ENCODE results near the gene KANK4.
"Not testable (repeated sequence)": the region's sequence is repeated elsewhere in the genome, so short reads cannot be mapped to it uniquely, and the experiment has no call there.

The KANK4 gene

DNA sequence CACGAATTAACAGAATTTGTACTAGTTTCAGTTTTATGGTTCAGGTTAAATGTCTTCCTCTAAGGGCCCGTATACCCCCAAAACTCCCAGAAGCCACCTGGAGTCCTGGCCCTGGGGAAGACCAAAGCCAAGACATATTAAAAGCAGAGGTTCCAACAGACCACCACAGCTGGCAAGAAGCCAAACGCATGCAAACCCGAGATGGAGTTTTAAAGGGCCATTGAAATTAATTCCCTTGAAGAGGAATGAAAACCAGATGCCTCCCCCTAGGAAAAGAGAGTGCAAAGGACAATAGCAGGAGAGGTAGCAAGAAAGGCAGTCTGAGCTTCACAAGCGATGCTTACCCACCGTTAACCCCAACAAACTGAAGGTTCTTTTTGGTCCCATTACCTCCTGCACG lies 48.1 kb downstream of the KANK4 start:
- peak; percentile 92 to 97 for DNase-seq

DNA sequence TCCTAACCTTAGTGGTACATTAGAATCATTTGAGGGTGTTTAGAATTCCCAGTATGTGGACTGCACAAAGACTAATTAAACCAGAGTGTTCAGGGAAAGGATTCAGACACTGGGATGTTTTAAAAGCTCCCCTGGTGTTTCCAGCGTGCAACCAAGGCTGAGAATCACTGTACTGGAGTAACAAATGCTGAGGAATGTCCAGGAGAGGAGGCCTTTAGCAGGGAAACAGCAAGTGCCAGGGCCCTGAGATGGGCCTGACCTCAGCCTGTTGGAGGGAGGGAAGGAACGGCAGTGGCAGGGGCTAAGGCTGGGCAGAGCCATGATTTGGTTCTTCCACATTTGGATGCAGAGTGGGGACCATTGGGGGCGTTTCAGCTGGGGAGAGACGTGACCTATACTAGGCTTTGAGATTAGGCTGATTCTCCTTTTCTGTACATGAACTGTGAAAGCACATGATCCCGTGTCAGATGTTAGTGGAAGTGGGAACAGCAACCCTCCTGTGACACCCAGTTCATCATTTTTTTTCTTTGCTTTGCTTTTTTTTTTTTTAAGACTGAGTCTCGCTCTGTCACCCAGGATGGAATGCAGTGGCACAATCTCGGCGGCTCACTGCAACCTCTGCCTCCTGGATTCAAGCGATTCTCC lies 49.3 kb downstream of the KANK4 start:
- no peak for DNase-seq

DNA sequence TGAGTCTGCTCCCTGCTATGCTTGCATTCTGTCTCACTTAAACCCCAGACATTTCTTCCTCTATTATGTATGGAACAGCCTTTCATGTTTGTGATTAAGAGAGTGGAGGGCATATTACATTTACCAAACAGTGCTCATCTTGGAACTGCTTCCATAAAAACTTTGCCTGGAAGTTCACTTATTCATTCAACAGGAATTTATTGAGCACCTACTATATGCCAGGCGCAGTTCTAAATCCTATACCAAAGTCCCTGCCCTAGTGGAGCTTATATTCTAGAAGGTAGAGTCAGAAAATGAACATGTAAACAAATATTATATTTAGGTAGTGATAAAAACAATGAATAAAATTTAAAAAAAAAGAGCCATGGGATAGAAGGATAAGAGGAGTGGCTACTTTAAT lies 49.8 kb downstream of the KANK4 start:
- DNase-seq, result no peak

DNA sequence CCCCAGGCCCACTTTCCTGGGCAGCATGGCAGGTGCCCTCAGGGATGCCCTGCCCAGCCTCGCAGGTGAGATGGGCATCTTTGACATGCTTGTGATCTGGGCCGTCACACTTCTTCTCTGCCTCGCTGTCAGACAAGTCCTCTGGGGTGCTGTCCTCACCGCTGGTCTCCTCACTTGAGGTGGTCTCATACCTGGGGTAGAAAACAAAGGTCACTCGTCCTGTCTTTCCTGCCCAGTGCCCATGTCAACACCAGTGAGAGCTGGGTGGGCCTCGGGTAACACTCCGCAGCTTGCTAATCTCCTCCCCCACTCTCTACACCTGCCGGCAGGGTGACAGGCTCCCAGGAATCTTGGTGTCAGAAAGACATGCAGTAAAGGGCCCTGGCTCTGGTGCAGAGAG lies 50.9 kb downstream of the KANK4 start:
- DNase-seq, result no peak

DNA sequence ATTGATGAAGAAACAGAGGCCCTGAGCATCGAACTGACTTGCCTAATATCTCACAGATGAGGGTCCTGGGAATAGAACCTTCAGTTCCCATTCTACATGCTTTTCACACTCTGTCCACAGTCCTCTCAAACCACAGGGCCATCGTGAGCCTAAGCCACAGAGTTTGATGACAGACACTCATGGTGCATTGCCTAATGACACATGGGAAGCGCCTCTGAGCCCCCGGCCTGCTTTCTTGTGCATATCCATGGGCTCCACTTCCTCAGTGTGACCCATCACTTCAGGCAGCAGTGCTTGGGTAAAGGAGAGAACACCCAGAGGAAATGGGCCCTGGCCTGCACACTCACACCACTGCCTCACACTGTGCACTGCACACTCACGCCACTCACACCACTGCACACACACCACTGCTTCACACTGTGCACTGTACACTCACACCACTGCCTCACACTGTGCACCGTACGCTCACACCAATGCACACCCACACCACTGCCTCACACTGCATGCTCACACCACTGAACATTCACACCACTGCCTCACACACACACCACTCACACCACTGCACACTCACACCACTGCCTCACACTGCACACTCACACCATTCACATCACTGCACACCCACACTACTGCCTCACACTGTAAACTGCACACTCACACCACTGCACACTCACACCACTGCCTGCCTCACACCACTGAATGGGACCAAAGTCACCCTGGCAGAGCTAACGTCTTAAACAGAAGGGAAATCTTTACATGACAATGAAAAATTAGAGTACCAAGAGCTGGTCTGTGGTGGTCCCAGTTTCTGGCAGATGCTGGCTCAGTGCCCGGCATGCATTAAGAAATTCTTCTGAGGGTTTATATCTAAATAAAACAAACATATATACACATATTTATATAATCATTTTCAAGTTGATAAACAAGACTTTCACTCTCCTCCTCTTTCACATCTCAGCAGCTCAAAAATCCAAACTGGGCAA lies 53.0 kb downstream of the KANK4 start:
- no peak for DNase-seq

DNA sequence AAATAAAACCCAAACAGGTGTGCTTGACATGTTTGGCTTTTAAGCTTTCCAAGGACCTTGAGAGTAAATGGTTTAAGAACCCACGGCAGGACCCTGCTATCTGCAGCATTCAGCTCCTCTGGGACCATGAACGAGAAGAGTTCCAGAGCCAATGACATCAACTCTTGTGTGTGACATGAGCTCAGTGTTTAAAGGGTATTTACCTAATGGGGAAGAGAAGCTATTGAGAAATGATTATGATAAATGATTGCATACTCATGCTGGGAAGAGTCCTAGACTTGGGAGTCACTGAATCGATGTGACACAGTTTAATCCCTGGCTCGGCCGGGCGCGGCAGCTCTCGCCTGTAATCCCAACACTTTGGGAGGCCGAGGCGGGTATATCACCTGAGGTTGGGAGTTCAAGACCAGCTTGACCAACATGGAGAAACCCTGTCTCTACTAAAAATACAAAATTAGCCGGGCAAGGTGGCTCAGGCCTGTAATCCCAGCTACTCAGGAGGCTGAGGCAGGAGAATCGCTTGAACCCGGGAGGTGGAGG lies 55.4 kb downstream of the KANK4 start:
- no peak for DNase-seq

DNA sequence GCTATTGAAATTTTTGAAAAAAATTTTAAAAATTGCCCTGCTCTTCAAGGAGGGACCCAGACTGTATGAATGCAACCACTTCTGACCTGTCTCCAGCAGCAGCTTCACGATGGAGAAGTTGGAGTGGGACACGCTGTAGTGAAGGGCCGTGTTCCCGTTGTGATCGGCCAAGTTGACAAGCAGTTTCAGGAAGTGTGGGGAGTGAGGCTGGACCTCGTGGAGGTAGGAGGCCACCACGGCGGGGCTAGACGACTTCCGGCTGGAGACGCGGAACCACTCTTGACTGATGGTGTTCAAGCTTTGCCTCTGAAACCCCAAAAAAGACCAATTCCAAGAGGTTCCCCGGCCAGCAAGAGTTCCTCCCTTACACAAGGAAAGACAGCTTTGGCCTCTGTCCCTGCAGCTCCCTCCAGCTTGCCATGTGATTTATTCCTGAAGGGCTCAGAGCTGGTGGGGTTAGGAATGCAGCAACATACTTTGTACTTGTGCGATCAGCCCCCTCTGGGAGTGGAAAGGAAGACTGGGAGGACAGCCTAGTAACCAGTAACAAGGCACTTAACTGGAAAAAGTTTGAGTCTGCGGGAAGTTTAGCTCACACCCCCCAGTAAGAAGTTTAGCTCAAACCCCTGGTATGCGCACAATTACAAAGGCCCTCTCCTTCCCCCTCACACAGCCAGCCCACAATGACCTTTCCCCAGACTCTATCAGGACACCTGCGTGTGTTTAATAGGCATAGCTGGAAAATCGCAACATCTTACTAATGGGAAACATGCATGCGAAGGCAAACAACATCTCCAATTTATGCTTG lies 56.0 kb downstream of the KANK4 start:
- no peak for DNase-seq

DNA sequence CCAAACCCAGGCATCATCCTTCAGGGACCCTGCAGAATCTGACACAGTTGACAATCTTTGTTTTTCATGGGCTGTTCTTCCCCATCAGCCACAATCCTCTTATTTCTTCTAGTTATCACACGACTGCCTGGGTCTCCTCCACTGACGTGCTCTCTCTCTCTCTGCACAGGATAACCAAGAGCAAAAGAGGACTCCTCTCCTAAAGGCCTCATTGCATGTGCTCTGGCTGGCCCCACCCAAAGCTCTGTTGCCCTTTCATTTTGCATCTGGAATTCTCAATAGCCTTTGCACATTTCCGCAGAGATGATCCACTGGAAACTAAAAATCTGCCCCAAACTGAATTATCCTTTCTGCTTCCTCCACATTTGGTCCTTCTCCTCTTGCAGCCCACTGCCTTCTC lies 58.5 kb downstream of the KANK4 start:
- no peak for DNase-seq

DNA sequence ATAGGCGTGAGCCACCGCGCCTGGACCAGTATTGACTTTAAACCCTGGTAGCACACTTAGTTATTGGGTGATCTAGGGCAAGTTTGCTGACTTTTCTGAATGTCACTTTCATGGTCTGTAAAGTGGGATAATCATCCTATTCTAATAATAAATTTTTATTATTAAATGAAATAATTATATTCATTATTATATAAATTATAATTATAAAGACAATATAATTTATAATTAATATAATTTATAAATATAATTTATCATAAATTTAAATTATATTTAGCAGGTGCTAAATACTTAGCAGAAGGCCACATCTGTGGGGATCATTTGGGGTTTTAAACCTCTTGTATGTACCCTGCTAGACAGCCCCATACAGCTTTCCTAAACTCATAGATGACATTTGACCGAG lies 59.7 kb downstream of the KANK4 start:
- no peak for DNase-seq

DNA sequence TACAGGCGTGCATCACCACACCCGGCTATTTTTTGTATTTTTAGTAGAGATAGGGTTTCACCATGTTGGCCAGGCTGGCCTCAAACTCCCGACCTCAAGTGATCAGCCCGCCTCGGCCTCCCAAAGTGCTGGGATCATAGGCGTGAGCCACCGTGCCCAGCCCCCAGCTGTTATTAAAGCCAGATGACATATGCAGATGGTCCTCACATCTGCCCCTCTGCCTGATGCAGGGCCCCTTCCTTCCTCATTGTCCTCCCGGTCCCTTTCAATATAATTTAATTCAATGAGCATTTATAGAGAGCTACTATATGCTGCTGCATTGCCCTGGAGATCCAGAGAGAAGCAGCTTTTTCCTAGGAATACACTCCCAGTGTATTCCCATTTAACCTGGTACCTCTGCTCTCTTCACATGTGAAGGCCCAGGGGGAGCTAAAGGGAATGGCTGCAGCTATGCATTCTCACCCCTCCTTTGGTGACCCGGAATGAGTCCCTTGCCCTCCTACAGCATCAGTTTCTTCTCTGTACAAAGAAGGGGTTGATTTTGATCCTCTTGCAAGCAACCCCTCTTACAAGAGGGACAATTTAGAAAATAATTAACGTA lies 69.0 kb downstream of the KANK4 start:
- DNase-seq, result peak; percentile 43 to 83

DNA sequence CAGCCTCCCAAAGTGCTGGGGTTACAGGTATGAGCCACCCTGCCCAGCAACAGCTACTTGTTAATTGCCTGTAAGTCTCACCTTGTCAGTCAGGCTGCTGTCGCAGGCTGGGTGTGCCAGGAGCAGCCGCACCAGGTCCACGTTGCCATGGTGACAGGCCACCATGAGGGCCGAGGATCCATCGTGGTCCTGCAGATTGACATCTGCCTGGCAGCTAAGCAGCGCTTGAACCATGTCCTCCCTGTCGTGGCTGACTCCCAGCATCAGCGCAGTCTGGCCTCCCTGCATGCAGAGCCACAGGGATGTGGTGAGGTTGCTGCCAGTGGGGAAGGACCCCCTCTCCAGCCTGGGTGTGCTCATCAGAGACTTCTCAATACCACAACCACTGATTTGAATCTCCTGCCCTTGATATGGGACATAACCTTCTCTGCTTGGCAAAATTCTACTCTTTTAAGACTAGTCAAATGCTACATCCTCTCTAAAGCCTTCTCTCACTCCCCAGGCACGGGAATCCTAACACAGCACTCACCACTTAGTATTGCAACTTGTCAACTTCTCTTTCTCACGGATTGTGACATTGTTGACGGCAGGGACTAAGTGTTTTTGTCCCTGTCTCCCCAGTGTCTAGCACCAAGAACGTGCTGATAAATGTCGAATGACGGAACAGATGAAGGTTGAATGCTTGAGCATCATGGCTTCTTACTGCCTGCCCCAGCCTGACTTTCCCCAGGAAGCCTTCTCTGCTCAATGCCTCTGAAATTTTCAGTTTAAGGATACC lies 71.7 kb downstream of the KANK4 start:
- DNase-seq, result peak; percentile 52 to 67

DNA sequence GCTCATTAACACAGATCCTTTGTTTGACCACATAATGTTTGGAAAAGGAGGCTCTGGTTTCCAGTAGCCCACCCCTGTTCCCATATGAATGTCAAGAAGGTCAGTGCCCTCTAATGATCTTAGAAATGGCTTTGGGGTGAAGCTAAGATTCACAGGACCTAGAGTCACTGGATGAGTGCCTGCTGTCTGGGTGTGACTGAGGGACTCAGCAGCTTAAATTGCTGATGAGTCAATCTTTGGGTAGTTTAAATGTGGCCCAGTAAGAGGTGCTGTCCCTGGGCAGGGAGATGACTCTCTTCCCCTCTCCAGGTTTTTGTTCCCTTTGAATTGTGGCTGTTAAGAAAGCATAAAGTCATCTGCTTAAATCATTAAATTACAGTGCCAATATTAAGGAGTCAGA lies 74.0 kb downstream of the KANK4 start:
- DNase-seq, result no peak

DNA sequence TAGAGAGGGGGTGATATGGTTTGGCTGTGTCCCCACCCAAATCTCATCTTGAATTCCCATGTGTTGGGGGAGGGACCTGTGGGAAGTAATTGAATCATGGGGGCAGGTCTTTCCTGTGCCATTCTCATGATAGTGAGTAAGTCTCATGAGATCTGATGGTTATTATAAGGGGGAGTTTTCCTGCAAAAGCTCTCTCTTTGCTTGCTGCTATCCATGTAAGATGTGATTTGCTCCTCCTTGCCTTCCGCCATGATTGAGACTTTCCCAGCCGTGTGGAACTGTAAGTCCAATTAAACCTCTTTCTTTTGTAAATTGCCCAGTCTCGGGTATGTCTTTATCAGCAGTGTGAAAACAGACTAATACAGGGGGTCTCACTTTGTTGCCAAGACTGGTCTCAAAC lies 74.9 kb downstream of the KANK4 start:
- not testable (repeated sequence) for DNase-seq

DNA sequence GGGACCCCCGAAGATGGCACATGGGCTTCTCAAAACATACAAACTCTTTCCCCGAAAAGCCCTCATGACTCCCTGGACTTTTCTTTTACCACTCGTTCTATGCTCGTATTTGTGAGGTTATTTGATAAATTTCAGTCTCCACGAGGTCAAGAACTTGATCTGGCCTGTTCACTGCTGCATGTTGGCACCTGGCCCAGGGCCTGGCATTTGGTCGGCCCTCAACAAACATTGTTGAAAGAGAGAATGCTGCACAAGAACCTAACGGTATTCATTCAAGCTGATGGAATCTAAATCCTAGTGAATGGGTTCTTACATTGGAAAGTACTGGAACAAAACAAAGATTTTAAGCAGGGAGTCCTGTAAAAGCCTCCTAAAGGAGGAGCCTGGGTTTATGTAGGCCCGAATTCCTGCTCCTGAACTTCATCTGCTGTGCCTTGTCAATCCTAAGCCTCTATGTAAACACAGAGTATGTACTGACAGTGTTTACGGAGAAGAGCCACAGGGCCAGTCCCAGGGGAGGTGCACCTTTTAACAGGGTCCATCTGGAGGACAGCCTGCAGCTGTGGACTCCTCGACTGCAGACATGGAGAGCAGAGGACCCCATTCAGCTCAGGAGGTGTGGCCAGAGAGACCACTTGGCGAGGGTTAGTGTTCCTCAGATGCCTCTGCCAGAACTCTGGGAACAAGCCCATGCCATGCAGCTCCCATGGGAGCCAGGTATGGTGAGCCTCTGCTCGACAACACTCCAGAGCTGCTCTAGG lies 77.7 kb downstream of the KANK4 start:
- peak; percentile 75 to 84 for DNase-seq

DNA sequence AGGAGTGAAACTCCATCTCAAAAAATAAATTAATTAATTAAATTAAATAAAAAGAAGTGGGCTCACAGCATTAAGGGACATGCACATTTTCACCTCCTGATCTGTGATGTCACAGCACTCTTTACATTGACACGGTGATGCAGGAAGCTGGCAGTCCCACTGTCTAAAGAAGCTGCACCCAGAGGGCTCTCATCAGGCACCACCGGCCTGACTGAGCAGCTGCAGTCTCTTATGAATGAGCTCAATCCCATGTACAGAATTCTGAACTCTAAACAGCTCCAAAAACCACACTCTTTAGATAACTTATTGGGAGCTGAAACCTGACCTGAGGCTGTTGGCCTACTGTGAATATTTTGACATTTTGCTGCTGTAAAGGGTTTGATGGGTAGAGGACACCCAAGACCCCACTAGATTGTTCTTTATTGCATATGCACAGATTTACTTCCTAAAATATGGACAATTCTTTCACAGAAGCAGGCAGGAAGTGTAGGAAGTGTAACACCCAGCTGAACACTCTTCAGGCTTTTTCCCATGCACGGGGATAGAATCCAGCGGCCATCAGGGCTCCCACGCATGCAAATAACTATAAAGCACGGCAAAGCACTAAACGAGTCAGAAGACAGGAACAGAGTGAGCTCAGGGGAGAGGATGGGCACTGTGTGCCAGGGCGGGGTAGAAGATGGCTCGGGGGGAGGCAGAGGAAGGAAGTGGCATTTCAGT lies 78.4 kb downstream of the KANK4 start:
- DNase-seq, result peak in 1 of 2 experiments; percentile 18

DNA sequence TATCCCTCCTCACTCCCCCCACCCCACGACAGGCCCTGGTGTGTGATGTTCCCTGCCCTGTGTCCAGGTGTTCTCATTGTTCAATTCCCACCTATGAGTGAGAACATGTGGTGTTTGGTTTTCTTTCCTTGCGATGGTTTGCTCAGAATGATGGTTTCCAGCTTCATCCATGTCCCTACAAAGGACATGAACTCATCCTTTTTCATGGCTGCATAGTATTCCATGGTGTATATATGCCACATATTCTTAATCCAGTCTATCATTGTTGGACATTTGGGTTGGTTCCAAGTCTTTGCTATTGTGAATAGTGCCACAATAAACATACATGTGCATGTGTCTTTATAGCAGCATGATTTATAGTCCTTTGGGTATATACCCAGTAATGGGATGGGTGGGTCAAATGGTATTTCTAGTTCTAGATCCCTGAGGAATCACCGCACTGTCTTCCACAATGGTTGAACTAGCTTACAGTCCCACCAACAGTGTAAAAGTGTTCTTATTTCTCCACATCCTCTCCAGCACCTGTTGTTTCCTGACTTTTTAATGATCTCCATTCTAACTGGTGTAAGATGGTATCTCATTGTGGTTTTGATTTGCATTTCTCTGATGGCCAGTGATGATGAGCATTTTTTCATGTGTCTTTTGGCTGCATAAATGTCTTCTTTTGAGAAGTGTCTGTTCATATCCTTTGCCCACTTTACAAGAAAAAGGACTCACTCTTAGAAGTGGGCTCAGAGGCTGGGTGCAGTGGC lies 79.4 kb downstream of the KANK4 start:
- not testable (repeated sequence) for DNase-seq

DNA sequence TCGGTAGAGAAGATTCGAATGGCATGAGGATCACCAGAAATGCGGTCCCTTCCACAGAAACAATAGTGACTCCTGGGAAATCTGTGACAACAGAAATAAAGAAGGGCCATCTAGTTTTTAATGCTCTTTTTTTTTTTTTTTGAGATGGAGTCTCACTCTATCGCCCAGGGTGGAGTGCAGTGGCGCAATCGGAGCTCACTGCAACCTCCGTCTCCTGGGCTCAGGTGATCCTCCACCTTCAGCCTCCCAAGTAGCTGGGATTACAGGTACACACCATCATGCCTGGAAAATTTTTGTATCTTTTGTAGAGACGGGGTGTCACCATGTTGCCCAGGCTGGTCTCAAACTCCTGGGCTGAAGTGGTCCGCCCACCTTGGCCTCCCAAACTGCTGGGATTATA lies 80.7 kb downstream of the KANK4 start:
- no peak for DNase-seq

DNA sequence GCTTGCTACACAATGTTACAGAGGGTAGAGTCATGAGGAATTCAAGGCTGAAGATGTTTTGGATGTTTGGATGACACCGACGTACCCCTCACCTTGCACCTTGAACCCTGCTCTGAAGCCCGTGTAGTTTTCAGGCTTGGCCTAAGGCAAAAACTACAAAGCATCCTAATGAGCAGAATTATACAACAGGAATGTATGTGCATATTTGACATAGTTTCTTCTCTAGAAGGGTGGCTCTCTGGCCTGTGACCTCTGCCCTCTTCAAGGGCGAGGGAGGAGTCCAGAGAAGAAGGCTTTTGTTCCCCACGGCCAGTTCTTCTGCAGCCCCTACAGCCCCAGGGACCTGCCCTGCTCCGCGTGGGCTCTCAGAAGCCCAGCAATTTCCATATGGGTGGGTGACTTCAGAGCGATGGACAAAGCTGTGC lies 81.3 kb downstream of the KANK4 start:
- DNase-seq, result no peak

DNA sequence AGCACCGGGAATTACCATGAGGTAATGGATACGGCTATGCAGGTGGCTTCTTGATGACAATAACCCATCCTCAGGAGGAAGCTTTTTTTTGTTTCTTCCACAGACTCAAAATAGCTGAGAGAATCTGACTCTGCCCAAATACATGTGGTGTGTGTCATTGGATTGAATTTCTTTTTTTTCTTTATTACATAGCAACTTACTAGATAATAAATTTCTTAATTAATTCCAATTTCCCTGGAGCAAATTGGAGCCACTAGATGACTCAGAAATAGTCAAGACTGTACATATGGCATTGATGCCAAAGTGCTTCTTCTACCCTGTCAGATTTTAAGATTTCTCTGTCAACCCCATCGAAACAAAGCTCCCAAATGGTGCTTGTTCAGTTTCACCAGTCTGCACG lies 81.9 kb downstream of the KANK4 start:
- no peak for DNase-seq

DNA sequence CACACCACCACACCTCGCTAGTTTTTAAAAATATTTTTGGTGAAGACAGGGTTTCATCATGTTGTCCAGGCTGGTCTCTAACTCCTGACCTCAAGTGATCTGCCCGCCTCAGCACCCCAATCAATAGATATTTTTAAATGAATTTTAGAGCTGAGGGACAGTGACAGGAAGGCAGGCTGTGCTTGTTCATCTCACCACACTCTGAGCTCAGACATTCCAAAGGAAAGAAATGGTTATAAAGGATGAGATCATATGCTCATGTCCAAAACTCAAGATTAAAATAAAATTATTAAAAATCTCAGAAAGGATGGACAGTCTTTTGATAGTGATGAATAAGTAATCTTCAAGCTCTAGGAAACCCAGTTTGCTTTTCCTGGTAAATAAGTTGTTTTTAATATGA lies 83.7 kb downstream of the KANK4 start:
- no peak for DNase-seq

Measured in NCI-H524 (cell line).